ENCODE data around the gene CACNA1I.
"Not testable (repeated sequence)": the region's sequence is repeated elsewhere in the genome, so short reads cannot be mapped to it uniquely, and the experiment has no call there.

DNA sequence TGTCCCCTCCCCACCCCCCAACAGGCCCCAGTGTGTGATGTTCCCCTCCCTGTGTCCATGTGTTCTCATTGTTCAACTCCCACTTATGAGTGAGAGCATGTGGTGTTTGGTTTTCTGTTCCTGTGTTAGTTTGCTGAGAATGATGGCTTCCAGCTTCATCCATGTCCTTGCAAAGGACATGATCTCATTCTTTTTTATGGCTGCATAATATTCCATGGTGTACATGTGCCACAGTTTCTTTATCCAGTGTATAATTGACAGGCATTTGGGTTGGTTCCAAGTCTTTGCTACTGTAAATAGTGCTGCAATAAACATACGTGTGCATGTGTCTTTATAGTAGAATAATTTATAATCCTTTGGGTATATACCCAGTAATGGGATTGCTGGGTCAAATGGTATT, 163.5 kb downstream of the CACNA1I start:
- not testable (repeated sequence) for TF ChIP-seq CTCF (IDR thresholded peaks at IDR 0.05 in 4 of 5, conservative IDR thresholded peaks at IDR 0.05 in 1 of 5); POLR2A (IDR thresholded peaks at IDR 0.05)
